Ascending aorta (tissue), 2 donors: ENCODE data around the gene NRXN2. TPM values are rescaled to one million over a fixed set of nuclear protein-coding genes. Genes with fewer than 3 reads are reported as not detected.

ENCODE experiments used
- DNase-seq, 2 donors: peaks; one replicate each; pipeline ENCODE4 v3.0.0-alpha.2; 2019; ENCODE audit warnings: low spot score in 2 of 2
- H3K27ac ChIP-seq, 2 donors: fragments of 200-600 bp; sonication (generic); one replicate each; pipeline ENCODE4 v1.5.1; 2016 to 2017; ENCODE audit warnings: mild to moderate bottlenecking in 1 of 2
- H3K27me3 ChIP-seq: fragments of 200-600 bp; sonication (generic); one replicate; pipeline ENCODE4 v1.5.1; 2017
- H3K36me3 ChIP-seq, 2 donors: fragments of 200-600 bp; sonication (generic); one replicate each; pipeline ENCODE4 v1.5.1; 2016
- H3K4me1 ChIP-seq, 2 donors: fragments of 200-600 bp; sonication (generic); one replicate each; pipeline ENCODE4 v1.5.1; 2016 to 2017; ENCODE audit warnings: mild to moderate bottlenecking in 1 of 2
- H3K4me3 ChIP-seq, 2 donors: fragments of 200-600 bp; sonication (generic); one replicate each; pipeline ENCODE4 v1.5.1; 2016 to 2017; ENCODE audit warnings: mild to moderate bottlenecking in 1 of 2
- H3K9me3 ChIP-seq, 2 donors: fragments of 200-600 bp; sonication (generic); one replicate each; pipeline ENCODE4 v1.5.1; 2016
- intact Hi-C: fragments of 100-400 bp; cut with DNase I; formaldehyde crosslinking; loops from one replicate; pipeline ENCODE4 v1.15.1; 2023
- total RNA-seq: library from RNA; depleted of rRNA; stranded (reverse); fragments of >200 nt; gene quantifications from one replicate; pipeline ENCODE4 v1.1.0, GENCODE V29; 2016
- TF ChIP-seq, protein P1 (sequence below), 3 experiments: fragments of 200-600 bp in 2 of 3; fragments of 450-650 bp in 1 of 3; sonication (generic) in 2 of 3; IDR thresholded peaks; one replicate each; pipeline ENCODE4 v1.5.1; 2016 to 2019; ENCODE audit warnings: antibody characterized with exemption in 3 of 3, mild to moderate bottlenecking in 1 of 3, moderate library complexity in 1 of 3

NRXN2 gene
- total RNA-seq, 1 donor from 2014 or later: 26.0 TPM

DNA sequence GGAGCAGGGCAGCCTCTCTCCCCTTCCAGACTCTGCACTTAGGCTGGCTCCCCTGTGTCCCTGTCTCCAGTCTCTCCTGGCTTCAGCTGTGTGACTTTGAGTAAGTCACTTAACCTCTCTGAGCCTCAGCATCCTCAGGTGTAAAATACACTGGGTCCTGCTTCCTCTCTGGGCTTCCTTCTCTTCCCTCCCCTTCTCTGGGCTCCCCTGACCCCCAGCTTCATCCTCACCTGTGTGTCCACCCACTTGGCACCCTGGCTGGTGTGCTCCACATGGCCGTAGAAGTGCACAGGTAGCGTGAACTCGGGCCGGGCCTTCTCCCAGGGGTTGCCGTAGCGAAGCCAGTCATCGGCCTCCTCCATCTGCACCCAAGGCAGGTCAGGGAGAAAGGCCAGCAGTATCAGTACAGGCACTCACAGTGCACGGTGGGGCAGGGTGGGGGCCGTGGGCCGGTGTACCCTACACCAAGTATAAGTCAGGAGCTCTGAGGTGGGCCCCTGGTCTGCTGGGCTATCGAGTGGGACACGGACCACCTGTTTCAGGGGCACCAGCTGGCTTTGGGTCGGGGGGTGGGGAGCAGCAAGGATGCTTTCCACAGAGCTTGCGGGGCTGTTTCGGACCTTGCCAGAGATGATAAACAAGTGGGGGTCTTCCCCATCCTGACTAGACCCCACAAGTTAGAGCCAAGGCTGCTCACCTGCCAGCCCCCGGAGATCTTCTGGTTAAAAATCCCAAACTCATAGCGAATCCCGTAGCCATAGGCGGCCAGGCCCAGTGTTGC, 34.7 kb upstream of the NRXN2 start:
- H3K4me1 ChIP-seq: peaks cover 12 to 29% of the 10 kb centered on the region in 2 donors
- no peak overlapping the region for H3K27ac ChIP-seq
- intact Hi-C loops: no loop called here

DNA sequence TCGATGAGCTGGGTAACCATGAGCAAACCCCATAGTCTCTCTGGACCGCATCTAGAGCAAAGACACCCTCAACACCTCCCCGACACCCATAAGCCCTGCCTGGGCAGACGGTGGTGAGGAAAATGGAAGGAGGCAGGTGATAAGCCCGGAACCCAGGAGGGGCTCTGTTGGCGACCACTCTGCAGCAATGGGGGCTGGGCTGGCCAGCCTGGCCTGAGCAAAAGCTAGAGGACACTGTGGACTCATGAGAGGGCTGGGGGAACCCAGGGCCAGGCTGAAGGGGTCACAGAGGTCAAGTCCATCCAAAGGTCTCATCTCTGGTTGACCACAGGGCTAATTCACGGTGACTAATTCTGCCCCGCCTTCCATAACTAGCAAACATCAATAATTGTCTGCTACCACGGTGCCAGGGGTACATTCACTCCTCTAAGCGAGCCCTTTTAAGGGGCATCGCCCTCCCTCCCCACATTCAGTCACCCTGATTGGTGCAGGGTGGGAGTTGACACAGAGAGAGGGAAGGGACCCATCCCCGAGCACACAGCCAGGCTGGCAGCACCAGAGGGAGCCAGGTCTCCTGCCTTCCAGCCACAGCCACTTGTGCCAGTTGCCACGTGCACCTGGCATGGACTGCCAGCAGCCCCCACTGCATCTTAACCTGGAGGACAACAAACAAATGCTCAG, 32.8 kb upstream of the NRXN2 start:
- DNase-seq: peak in 1 of 2 donors; percentile 55
- peaks cover 15 to 17% of the 10 kb centered on the region in 2 donors for H3K36me3 ChIP-seq
- TF ChIP-seq, protein P1, sequence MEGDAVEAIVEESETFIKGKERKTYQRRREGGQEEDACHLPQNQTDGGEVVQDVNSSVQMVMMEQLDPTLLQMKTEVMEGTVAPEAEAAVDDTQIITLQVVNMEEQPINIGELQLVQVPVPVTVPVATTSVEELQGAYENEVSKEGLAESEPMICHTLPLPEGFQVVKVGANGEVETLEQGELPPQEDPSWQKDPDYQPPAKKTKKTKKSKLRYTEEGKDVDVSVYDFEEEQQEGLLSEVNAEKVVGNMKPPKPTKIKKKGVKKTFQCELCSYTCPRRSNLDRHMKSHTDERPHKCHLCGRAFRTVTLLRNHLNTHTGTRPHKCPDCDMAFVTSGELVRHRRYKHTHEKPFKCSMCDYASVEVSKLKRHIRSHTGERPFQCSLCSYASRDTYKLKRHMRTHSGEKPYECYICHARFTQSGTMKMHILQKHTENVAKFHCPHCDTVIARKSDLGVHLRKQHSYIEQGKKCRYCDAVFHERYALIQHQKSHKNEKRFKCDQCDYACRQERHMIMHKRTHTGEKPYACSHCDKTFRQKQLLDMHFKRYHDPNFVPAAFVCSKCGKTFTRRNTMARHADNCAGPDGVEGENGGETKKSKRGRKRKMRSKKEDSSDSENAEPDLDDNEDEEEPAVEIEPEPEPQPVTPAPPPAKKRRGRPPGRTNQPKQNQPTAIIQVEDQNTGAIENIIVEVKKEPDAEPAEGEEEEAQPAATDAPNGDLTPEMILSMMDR (IDR thresholded peaks at IDR 0.05): no peak
- no peaks in the 10 kb centered on the region for H3K27me3 ChIP-seq
- no peak overlapping the region for H3K27ac ChIP-seq
- no peaks in the 10 kb centered on the region for H3K9me3 ChIP-seq
- H3K4me3 ChIP-seq: no peak overlapping the region
- intact Hi-C loops: no loop called here
- peaks cover 12 to 25% of the 10 kb centered on the region in 2 donors for H3K4me1 ChIP-seq

More for the DNA sequence above, 34.7 kb upstream of the NRXN2 start:
- Histone ChIP-seq H3K4me3 (no peak overlapping the region), H3K27me3 (no peaks in the 10 kb centered on the region), H3K36me3 (peaks cover under 1 to 13% of the 10 kb centered on the region in 2 donors), H3K9me3 (no peaks in the 10 kb centered on the region)
- peak in 1 of 2 donors; percentile 62 for DNase-seq
- TF ChIP-seq, protein P1 (IDR thresholded peaks at IDR 0.05): no peak

DNA sequence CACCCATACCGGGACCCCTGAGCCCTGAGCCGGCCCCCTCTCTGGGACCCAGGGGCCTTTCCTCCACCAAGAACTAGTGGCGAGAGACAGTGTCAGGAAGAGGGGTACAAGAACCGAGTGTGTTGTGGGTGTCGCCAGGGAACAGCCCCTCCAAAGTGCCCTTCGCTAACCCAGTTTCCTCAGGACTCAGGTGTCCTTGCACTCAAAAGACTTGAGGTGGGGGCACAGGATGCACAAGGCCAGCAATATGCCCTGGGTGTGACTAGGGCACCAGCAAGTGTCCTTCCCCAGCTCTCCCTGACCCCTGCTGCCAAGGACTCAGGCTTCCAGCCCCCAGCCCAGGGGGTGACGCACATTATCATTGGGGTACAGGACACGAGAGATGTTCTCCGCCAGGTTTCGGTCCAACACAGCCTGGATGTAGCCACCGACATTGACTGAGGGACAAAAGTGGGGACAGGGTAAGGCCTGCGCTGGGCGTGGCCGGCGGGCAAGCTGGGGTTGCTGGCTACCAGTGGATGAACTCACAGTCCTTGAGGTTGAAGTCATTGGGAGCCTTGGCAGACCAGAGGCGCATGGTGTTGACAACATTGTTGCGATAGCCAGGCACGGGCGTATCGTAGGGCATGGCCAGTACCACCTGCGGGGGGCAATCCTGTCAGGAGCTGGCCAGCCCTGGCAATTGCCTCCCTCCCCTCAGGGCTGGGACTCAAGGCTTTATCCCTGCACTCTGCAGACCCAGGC, 32.1 kb upstream of the NRXN2 start:
- DNase-seq: peak in 1 of 2 donors; percentile 58
- Histone ChIP-seq H3K4me3 (no peak overlapping the region), H3K27ac (no peak overlapping the region), H3K4me1 (peaks cover 5 to 18% of the 10 kb centered on the region in 2 donors), H3K27me3 (no peaks in the 10 kb centered on the region), H3K36me3 (peaks cover 15 to 22% of the 10 kb centered on the region in 2 donors), H3K9me3 (no peaks in the 10 kb centered on the region)
- intact Hi-C loops: no loop called here
- TF ChIP-seq, protein P1 (IDR thresholded peaks at IDR 0.05): no peak

DNA sequence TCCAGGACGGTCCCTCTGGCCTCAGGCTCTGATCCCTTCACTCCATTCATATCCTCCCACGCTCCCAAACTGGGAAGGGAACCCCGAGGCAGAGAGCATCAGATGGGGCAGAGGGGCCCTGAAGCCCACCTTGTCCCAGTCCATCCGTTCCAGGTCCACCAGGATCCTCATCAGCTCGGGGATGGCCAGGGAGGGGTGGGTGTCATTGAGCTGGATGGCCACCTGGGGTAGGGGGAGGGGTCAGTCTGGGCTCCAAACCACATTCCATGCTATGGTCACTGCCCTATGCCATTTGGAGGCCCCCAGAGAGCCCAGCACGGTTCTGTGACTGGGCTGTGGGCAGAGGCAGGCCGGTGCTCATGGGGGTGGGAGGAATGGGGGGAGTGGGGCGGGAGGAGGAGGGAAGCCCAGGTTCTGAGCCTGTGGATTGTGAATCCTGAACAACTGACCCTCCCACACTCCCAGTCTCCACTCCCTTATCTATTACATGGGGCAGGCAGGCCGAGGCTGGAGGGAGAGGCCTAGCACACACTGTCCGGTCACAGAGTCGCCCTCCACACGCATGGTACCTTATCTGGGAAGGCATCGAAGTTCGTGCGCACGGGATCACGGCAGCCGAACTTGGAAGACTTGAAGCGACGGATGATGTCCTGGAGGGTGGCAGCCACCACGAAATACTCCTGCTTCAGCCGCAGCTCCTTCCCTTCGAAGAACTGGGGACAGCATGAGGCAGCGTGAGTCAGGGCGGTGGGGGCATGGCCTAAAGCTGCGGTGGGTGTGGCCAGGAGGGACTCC, 31.3 kb upstream of the NRXN2 start:
- DNase-seq: no peak
- peaks cover 15 to 22% of the 10 kb centered on the region in 2 donors for H3K36me3 ChIP-seq
- H3K4me1 ChIP-seq: peaks cover 2 to 10% of the 10 kb centered on the region in 2 donors
- no peak overlapping the region for H3K27ac ChIP-seq
- TF ChIP-seq, protein P1 (IDR thresholded peaks at IDR 0.05): no peak
- no peak overlapping the region for H3K4me3 ChIP-seq
- intact Hi-C loops: no loop called here
- no peaks in the 10 kb centered on the region for H3K9me3 ChIP-seq
- no peaks in the 10 kb centered on the region for H3K27me3 ChIP-seq
